HEK293T (cell line): ENCODE results near the gene ZNF282.

Experiments
- ARNT ChIP-seq: fragments of 450-650 bp; IDR thresholded peaks from 2 replicates; pipeline ENCODE4 v1.6.1; 2017; ENCODE audit warnings: mild to moderate bottlenecking
- BHLHE40 ChIP-seq: fragments of 450-650 bp; IDR thresholded peaks from 2 replicates; pipeline ENCODE4 v1.6.1; 2016; ENCODE audit warnings: mild to moderate bottlenecking, moderate library complexity, borderline replicate concordance
- CTBP1 ChIP-seq: fragments of 450-650 bp; IDR thresholded peaks from 2 replicates; pipeline ENCODE4 v1.6.1; 2016; ENCODE audit warnings: borderline replicate concordance
- ELF4 ChIP-seq: fragments of 450-650 bp; IDR thresholded peaks from 2 replicates; pipeline ENCODE4 v1.6.1; 2017; ENCODE audit warnings: antibody characterized with exemption
- FOXK2 ChIP-seq: fragments of 450-650 bp; IDR thresholded peaks from 2 replicates; pipeline ENCODE4 v1.6.1; 2016; ENCODE audit warnings: mild to moderate bottlenecking
- FOXM1 ChIP-seq: fragments of 450-650 bp; IDR thresholded peaks from 2 replicates; pipeline ENCODE4 v1.6.1; 2017; ENCODE audit warnings: mild to moderate bottlenecking, borderline replicate concordance
- PKNOX1 ChIP-seq: fragments of 450-650 bp; IDR thresholded peaks from 2 replicates; pipeline ENCODE4 v1.6.1; 2016
- SP1 ChIP-seq: fragments of 450-650 bp; IDR thresholded peaks from 2 replicates; pipeline ENCODE4 v1.6.1; 2017
- SUZ12 ChIP-seq: fragments of 450-650 bp; IDR thresholded peaks from 2 replicates; pipeline ENCODE4 v1.6.1; 2016; ENCODE audit warnings: mild to moderate bottlenecking

GRCh38 chr7:149205690-149206381 lies 10.5 kb downstream of the ZNF282 start:
- TF ChIP-seq CTBP1 (no peak), FOXK2 (no peak), ARNT (no peak), ELF4 (no peak), FOXM1 (no peak), SP1 (no peak), SUZ12 (no peak), BHLHE40 (no peak), PKNOX1 (no peak)
